ENCODE measurements around the gene EEFSEC.
A peak's percentile ranks its signal among the peaks of the same experiment; 100 is the strongest.

EEFSEC gene

GRCh38 chr3:128438488-128439072, 285.3 kb downstream of the EEFSEC start:
- no peak overlapping the region for H3K4me3 ChIP-seq (ENCODE audit: low read depth, low read length)
- peak; percentile 79 for TF ChIP-seq CTCF (IDR thresholded peaks at IDR 0.05; ENCODE audit: borderline replicate concordance, insufficient read depth, low read depth, low read length)

GRCh38 chr3:128439226-128439625, 285.9 kb downstream of the EEFSEC start:
- H3K4me3 ChIP-seq (ENCODE audit: low read depth, low read length): no peak overlapping the region
- no peak for TF ChIP-seq CTCF (IDR thresholded peaks at IDR 0.05; ENCODE audit: borderline replicate concordance, insufficient read depth, low read depth, low read length)

DNA sequence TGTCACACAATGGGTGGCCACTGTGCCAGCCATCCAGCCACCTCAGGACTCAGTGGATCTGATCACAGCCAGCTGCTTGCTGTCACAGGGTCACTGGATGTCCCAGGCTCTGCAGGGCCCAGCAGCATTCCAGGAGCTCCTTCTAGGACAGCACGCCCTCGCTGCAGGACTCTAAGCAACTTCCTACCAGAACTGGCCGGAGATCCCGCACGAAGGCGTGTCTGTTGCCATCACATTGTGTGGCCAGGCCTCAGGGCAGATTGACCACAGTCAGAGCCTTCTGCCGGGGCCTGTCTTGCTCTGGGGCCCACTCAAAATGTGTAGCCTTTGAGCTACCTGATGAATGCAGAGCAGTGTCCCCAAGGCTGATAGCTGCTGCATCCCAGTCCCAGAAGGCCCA, 288.8 kb downstream of the EEFSEC start:
- TF ChIP-seq CTCF (IDR thresholded peaks at IDR 0.05; ENCODE audit: borderline replicate concordance, insufficient read depth, low read depth, low read length): no peak
- no peak overlapping the region for H3K4me3 ChIP-seq (ENCODE audit: low read depth, low read length)

- no peak overlapping the region for H3K4me3 ChIP-seq (ENCODE audit: low read depth, low read length)
- no peak for TF ChIP-seq CTCF (IDR thresholded peaks at IDR 0.05; ENCODE audit: borderline replicate concordance, insufficient read depth, low read depth, low read length)
These were observed 289.7 kb downstream of the EEFSEC start for GRCh38 chr3:128442949-128443348.

DNA sequence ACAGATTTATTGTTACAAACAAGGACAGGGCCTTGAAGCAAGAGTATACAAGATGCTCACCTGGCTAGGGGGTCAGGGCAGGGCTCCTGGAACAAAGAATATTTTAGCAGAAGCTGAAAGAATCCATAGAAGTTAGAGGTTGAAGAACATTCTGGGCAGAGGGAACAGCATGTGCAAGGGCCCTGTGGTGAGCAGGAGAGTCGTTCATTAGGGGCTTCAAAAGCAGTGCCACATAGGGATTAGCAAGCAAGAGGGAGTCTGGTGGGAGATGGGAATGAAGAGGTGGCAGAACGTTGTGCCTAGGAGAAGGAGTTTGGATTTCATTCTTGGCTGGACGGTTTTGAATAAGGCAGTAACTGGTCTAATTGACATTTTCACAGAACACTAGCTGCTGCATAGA, 290.5 kb downstream of the EEFSEC start:
- H3K4me3 ChIP-seq (ENCODE audit: low read depth, low read length): no peak overlapping the region
- no peak for TF ChIP-seq CTCF (IDR thresholded peaks at IDR 0.05; ENCODE audit: borderline replicate concordance, insufficient read depth, low read depth, low read length)

GRCh38 chr3:128445357-128445756, 292.1 kb downstream of the EEFSEC start:
- no peak for TF ChIP-seq CTCF (IDR thresholded peaks at IDR 0.05; ENCODE audit: borderline replicate concordance, insufficient read depth, low read depth, low read length)
- no peak overlapping the region for H3K4me3 ChIP-seq (ENCODE audit: low read depth, low read length)

GRCh38 chr3:128446821-128447220, 293.5 kb downstream of the EEFSEC start:
- TF ChIP-seq CTCF (IDR thresholded peaks at IDR 0.05; ENCODE audit: borderline replicate concordance, insufficient read depth, low read depth, low read length): no peak
- H3K4me3 ChIP-seq (ENCODE audit: low read depth, low read length): no peak overlapping the region
